ENCODE results near the gene NSG2.

The NSG2 gene

GRCh38 chr5:174149989-174150388 is 104.5 kb downstream of the NSG2 start:
- DNase-seq (ENCODE audit: low read depth in 2 of 2): no peak

GRCh38 chr5:174151599-174152181 is 106.2 kb downstream of the NSG2 start:
- DNase-seq (ENCODE audit: low read depth in 2 of 2): no peak

- DNase-seq (ENCODE audit: low read depth in 2 of 2): no peak
These were observed 109.1 kb downstream of the NSG2 start for GRCh38 chr5:174154559-174154958.

GRCh38 chr5:174155281-174155680 is 109.8 kb downstream of the NSG2 start:
- no peak for DNase-seq (ENCODE audit: low read depth in 2 of 2)

- no peak for DNase-seq (ENCODE audit: low read depth in 2 of 2)
These were observed 110.2 kb downstream of the NSG2 start for GRCh38 chr5:174155706-174156105.

- DNase-seq (ENCODE audit: low read depth in 2 of 2): no peak
These were observed 111.5 kb downstream of the NSG2 start for GRCh38 chr5:174157048-174157447.

All from stimulated activated CD8-positive, alpha-beta memory T cell treated with anti-CD3 and anti-CD28 coated beads, Interleukin-2, amount 100 ng/mL, for 1 hour (primary cell).